EH (cell line): Measurements from ENCODE around the gene CLCNKA.
"Not testable (repeated sequence)": the region's sequence is repeated elsewhere in the genome, so short reads cannot be mapped to it uniquely, and the experiment has no call there.

Experiments used
- DNase-seq: peaks from one replicate; pipeline ENCODE4 v3.0.0-alpha.2; 2015; ENCODE audit warnings: low read depth

CLCNKA gene

GRCh38 chr1:16017461-16018303 is 4.2 kb upstream of the CLCNKA start, which contains the start of gene HSPB7:
Gene HSPB7 (minus strand): TSS chr1:16018043. CDS start chr1:16017963, 80 bp downstream.
- DNase-seq, result peak; percentile 96

- no peak for DNase-seq
Observed at GRCh38 chr1:16018308-16018707, 3.5 kb upstream of the CLCNKA start.

DNA sequence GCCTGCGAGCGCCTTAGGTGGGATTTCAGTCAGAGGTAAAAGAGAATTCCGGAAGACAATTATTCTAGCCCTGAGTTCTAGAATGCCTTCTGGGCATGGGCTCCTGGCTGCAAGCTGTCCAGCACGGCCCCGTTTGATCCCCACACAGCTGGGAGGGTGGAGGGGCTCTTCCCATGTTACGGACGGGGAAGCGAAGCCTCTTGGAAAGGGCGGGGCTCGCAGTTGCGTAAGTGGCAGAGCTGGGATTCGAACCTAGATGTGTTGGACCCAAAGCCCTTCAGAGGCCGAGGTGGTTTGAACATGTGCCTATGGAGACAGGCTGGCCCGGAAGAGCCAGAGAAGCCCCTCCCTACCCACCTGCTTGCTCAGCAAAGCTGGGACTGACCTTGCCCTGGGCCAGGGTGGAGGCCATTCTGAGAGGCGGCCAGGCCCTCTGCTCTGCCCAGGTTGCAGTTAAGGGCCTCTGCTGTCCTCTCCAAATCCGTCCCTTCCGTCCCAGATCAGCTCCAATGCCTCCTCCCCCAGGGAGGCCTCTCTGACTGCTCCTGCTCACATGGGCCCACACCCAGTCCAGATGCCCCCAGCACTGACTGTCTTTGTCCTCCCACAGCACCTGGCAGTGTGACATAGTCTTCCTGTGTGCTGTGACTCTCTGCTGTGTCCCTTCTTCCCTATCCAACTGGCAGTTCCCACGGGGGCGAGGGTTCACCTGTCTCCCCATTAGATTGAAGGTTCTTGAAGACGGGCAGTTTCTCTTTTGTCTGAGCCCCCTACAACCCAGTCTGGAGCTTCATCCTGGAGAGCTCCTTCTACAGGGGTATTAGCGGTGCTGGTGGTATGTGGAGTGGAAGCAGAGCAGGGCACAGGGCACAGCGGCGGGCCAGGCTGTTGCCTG is 2.8 kb upstream of the CLCNKA start:
- DNase-seq, result no peak

DNA sequence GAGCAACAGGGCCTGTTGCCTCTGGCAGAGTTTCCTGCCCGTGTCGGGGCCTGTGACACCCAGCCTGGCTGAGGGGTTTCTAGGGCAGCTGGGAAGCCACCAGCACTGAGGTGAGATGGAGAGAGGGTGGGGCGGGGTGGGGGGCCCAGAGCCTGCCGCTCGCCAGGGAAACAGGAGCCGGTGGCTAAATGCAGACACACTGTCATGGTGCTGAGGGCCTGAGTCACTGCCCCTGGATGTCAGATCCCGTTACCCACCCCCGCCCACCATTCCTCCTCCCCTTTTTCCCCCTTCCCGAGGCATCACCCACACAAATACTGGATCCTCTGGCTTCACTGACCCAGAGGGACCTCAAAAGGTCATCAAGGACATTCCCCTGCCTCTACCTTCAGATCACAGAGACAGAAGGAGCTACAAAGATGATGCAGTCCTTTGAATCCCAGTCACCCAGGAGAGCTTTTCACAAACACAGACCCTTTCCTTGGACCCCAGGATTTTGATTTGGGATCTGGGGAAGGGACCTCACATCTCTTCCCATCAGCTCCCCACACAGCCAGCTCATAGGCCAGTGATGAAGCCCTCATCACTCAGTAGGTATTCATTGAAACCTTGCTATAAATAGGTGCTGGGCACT is 2.1 kb upstream of the CLCNKA start:
- peak; percentile 66 for DNase-seq

DNA sequence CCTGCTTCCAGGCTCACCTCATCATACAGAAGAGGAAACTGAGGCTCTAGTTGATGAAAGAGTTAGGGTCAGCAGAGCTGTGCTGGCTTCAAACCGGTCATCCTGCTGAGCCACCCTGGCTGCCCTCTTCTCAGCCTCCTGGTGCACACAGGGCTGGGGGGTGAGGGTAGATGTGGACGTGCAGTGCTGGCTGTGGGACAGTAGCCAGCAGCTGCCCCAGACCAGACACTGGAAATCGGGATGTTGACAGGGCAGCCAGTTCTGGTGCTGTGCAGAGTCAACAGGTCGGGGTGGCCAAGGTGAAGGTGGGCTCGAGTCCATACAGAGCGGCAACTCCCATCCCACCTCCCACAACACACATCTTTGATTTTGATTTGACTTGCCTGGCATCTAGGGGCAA is 1.5 kb upstream of the CLCNKA start:
- peak; percentile 22 for DNase-seq

- not testable (repeated sequence) for DNase-seq
Observed at GRCh38 chr1:16020878-16021277, 958 bp upstream of the CLCNKA start.

GRCh38 chr1:16022393-16022792 is 557 bp downstream of the CLCNKA start:
- DNase-seq, result no peak

DNA sequence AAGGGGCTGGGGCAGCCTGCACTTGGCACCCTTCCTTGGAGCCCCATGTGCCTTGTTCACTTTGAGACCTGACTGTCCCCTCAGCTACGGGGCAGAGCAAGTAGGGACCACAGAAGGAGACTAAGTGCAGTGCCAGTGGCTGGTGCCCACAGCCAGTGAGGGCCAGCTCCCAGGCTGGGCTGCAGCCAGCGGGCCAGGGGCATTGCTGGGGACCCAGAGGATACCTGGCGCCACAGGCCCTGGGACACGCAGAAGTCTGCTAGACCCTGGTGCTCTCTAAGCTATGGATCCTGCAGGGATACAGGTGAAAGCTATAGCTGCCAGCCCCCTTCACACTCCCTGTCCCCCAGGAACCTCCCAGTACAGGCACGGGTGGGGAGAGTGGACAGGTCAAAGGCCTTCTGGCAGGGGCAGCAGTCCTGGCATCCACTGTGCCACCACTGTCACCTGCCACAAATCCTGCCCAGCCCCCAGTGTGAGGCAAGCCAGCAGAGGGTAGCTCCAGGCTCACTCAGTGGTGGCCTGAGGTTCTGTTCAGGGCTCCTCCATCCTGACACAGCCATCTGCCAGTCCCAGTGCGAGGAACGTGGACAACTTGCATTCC is 1.3 kb downstream of the CLCNKA start:
- DNase-seq, result no peak

GRCh38 chr1:16026302-16026701 is 4.5 kb downstream of the CLCNKA start:
- not testable (repeated sequence) for DNase-seq

- peak; percentile 36 for DNase-seq
Observed at GRCh38 chr1:16026723-16027484, 5.1 kb downstream of the CLCNKA start.

DNA sequence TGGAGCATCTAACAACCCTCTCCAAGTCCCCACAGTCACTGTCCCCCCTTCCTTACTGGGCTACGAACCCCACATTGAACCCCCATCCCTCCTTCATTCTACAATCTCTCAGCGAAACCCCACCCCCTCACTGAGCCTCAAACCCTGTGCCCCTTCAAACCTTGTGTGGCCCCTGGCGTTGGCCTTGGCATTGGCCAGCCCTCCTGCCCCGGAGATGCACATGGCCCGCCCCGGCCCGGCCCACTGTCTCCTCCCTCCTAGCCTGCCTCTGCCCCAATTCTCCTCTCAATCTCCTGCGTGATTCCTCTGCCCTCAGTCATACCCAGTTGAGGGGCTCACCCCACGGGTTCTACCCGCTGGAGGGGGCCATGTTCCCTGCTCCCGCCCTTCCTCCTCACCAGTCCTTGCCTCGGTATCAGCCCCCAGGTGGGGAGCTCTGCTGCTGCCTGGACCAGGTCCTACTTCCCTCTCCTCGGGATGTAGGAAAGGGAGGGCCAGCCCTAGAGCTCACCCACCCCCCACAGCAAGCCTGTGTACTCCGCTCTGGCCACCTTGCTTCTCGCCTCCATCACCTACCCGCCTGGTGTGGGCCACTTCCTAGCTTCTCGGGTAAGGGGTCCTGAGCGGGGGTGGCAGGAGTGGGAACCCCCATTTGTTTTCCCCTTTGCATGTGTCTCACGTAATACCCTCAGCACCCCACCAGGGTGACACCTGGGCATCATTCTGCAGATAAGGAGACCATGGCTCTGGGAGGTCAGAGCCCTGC is 6.6 kb downstream of the CLCNKA start:
- no peak for DNase-seq

DNA sequence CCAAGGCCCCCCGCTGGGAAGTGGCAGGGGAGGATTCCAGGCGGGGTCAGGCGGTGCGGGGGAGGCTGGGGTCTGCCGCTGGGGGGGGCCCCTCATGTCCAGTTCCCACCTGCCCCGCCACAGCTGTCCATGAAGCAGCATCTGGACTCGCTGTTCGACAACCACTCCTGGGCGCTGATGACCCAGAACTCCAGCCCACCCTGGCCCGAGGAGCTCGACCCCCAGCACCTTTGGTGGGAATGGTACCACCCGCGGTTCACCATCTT is 7.1 kb downstream of the CLCNKA start:
- not testable (repeated sequence) for DNase-seq

- DNase-seq, result no peak
Observed at GRCh38 chr1:16029288-16029687, 7.5 kb downstream of the CLCNKA start.

- DNase-seq, result no peak
Observed at GRCh38 chr1:16031551-16031950, 9.7 kb downstream of the CLCNKA start.

DNA sequence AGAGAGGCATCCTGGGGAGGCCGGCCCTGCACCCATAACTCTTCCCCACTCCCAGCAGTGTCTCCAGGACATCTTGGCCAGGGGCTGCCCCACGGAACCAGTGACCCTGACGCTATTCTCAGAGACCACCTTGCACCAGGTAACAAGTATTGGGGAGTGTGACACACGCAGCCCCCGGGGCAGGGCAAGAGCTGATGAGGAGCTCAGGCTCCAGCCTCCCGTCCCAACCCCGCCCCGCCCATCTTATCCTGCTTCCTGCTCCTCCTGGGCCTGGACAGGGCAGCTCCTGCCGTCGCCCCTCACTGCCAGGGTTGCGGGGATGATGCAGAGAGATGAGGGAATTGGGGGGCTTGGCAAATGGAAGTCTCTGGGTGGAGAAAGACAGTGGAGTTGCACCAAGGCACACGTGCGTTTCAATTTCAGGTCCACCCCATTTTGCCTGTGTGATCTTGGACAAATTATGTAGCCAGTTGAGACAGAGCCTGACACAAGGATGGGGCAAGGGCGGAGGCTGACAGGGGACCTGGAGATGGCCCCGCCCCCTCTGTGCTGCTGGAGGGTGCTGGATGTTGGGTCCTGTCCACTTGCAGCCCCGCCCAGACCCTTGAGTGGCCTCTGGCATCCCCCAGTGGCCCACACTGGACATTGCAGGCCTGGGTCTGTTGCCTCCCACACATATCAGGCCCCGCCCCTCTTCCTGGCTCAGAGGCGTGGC is 10.7 kb downstream of the CLCNKA start:
- DNase-seq, result peak; percentile 91

GRCh38 chr1:16033103-16033632 is 11.3 kb downstream of the CLCNKA start:
- not testable (repeated sequence) for DNase-seq

DNA sequence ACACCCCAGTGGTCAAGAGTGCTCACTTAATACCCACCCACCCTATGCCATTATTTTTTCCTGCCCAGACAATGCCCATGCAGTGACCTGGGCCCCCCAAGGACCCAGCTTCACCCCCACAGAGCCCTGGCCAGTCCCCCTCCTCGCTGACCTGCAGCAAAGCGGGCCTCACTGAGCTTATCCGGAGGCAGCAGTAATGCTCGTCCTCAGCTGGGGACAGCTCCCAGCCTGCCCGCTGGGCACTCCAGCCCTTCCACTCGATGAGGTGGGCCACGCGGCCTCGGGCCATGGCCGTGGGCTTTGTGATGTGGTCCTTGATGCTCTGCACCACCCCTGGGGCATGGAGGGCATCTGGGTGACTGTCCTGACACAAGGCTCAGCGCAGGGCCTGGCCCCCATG is 14.6 kb downstream of the CLCNKA start:
- not testable (repeated sequence) for DNase-seq

- DNase-seq, result no peak
Observed at GRCh38 chr1:16038620-16038912, 16.7 kb downstream of the CLCNKA start.

DNA sequence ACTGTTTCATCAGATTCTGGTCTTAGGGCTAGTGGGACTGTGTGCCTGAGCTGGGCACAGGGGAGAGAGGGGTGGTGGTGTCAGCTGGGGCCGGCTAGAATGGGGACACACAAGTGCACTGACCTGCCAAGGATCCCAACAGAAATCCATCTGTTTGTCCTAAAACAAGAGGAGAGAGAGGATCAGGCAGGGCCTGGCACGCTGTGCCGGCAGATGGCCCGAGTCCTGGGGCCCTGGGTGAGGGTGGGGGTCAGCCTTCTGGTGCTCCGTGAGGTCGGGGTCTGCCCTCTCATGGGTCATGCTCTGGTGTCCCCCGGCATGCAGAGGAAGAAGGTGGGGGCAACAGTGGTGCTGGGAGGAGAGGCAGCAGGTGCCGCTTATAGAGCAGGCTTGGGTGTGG is 18.0 kb downstream of the CLCNKA start:
- DNase-seq, result not testable (repeated sequence)

DNA sequence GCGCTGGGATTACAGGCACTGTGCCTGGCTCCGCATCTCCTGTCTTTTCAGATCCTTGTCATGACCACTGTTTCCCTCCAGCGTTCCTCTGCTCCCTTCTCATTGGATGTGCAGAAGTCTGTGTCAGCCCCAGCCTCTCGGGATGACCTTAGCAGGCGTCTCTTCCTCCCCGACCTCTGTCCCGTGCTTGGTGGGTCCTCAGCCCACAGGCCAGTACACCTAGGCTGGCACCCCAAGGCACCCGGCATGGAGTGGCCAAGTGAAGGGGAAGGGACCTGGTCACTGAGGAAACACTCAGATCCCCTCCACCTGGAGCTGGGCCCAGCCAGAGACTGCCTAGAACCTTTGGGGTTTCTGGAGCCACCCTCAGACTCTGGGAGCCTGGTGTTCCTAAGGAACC is 19.4 kb downstream of the CLCNKA start:
- DNase-seq, result no peak
